ENCODE results near the gene LRP2BP.

GRCh38 chr4:185384930-185385331 lies 10.8 kb downstream of the LRP2BP start:
- TF ChIP-seq CTCF (IDR thresholded peaks at IDR 0.05) (no peak), POLR2A (IDR thresholded peaks at IDR 0.05) (no peak)

Measured in lower leg skin (tissue), 3 donors.